Right cardiac atrium (tissue), 5 donors: ENCODE measurements around the gene CEP120. TPM values are rescaled to one million over a fixed set of nuclear protein-coding genes. Genes with fewer than 3 reads are reported as not detected.

Experiments
- ATAC-seq, 2 donors: fragments of 200-7000 bp; cut with Tn5 transposase; one replicate each; pipeline versions ENCODE4 v1.8.0 to v1.9.1; 2020; ENCODE audit warnings: moderate library complexity in 2 of 2, mild to moderate bottlenecking in 1 of 2
- DNase-seq, 3 donors: peaks; one replicate each; pipeline ENCODE4 v3.0.0-alpha.2; 2020
- H3K27ac ChIP-seq: one replicate; pipeline ENCODE4 v1.5.1; 2013; ENCODE audit warnings: mild to moderate bottlenecking, low read length, control low read depth, moderate library complexity
- H3K27me3 ChIP-seq: one replicate; pipeline ENCODE4 v1.6.1; 2013; ENCODE audit not compliant: control insufficient read depth, insufficient read depth
- H3K4me1 ChIP-seq: one replicate; pipeline ENCODE4 v1.6.1; 2013; ENCODE audit warnings: low read length; ENCODE audit not compliant: control insufficient read depth, insufficient read depth
- H3K4me3 ChIP-seq: one replicate; pipeline ENCODE4 v1.5.1; 2013; ENCODE audit warnings: low read length, control low read depth
- H3K9me3 ChIP-seq: one replicate; pipeline ENCODE4 v1.6.1; 2013; ENCODE audit warnings: low read length; ENCODE audit not compliant: control insufficient read depth
- WGBS: extraction: QIAGEN DNeasy Blood & Tissue Kit; methylation state at CpG from one replicate; pipeline ENCODE4 v1.1.7; 2013; 5-methylcytosine and 5-hydroxymethylcytosine counted together
- intact Hi-C, 4 donors: fragments of 100-400 bp; cut with DNase I; formaldehyde crosslinking; loops; one replicate each; pipeline versions ENCODE4 v1.11.0 to v1.14.0; 2022 to 2023
- polyA plus RNA-seq: library from polyadenylated mRNA; stranded (reverse); fragments of 200-250 nt; gene quantifications from one replicate; pipeline ENCODE4 v1.2.3, GENCODE V29; 2013
- total RNA-seq, 4 donors: library from RNA; stranded (reverse); fragmentation: NEBNext Ultra II Directional; extraction: Animal tissue kit (Norgen Biotek cat#: 25700); gene quantifications; one replicate each; pipeline ENCODE4 v1.2.1, GENCODE V29; 2021
- donor health status: healthy with polysubstance abuse.
- donor health status: DM: no; HTN: yes; CAD: no.
- donor health status: DM: no; HTN: no; CAD: no.
- donor health status: DM: no; HTN: yes; CAD: no; lungs with severe emphysema.
- donor health status: DM: yes; HTN: yes; CAD: no.

The CEP120 gene
- total and polyA plus RNA-seq, 5 donors, result 4.7 to 16.1 (median 13.5) TPM

- intact Hi-C loops, result no loop called here
- Histone ChIP-seq H3K4me1 (peaks cover 3% of the 10 kb centered on the region), H3K9me3 (no peaks in the 10 kb centered on the region), H3K4me3 (no peak overlapping the region), H3K27ac (no peak overlapping the region), H3K27me3 (no peaks in the 10 kb centered on the region)
- DNase-seq, result no peak
- ATAC-seq, result no peak
- 59% methylated on average over 4 of the region's 4 CpGs for WGBS
Observed at GRCh38 chr5:123452401-123452800, 29.2 kb upstream of the CEP120 start.

GRCh38 chr5:123451047-123451446 is 27.8 kb upstream of the CEP120 start:
- DNase-seq, result no peak
- Histone ChIP-seq H3K4me1 (peaks cover 3% of the 10 kb centered on the region), H3K9me3 (no peaks in the 10 kb centered on the region), H3K27ac (no peak overlapping the region), H3K27me3 (no peaks in the 10 kb centered on the region), H3K4me3 (no peak overlapping the region)
- intact Hi-C loops, result no loop called here
- no peak for ATAC-seq
- 61% methylated on average over 3 of the region's 3 CpGs for WGBS

GRCh38 chr5:123450640-123451039 is 27.4 kb upstream of the CEP120 start:
- intact Hi-C loops, result no loop called here
- H3K4me1 ChIP-seq, result peaks cover 3% of the 10 kb centered on the region
- H3K27me3 ChIP-seq, result no peaks in the 10 kb centered on the region
- DNase-seq, result no peak
- no peaks in the 10 kb centered on the region for H3K9me3 ChIP-seq
- H3K27ac ChIP-seq, result no peak overlapping the region
- ATAC-seq, result peak in 1 of 2 donors; percentile 25
- no peak overlapping the region for H3K4me3 ChIP-seq

GRCh38 chr5:123450114-123450513 is 26.9 kb upstream of the CEP120 start:
- 41% methylated on average over 1 of the region's 1 CpG for WGBS
- Histone ChIP-seq H3K4me1 (peaks cover 3% of the 10 kb centered on the region), H3K27me3 (no peaks in the 10 kb centered on the region), H3K27ac (no peak overlapping the region), H3K4me3 (no peak overlapping the region), H3K9me3 (no peaks in the 10 kb centered on the region)
- no peak for ATAC-seq
- intact Hi-C loops, result no loop called here
- no peak for DNase-seq

- Histone ChIP-seq H3K27me3 (no peaks in the 10 kb centered on the region), H3K27ac (no peak overlapping the region), H3K9me3 (no peaks in the 10 kb centered on the region), H3K4me1 (peaks cover 3% of the 10 kb centered on the region), H3K4me3 (no peak overlapping the region)
- intact Hi-C loops, result no loop called here
- DNase-seq (no peak), ATAC-seq (no peak)
- WGBS, result 77% methylated on average over 2 of the region's 2 CpGs
Observed at GRCh38 chr5:123449424-123449974, 26.3 kb upstream of the CEP120 start.

GRCh38 chr5:123448743-123449142 is 25.5 kb upstream of the CEP120 start:
- ATAC-seq, result no peak
- Histone ChIP-seq H3K4me3 (no peak overlapping the region), H3K27ac (no peak overlapping the region), H3K9me3 (no peaks in the 10 kb centered on the region), H3K27me3 (no peaks in the 10 kb centered on the region), H3K4me1 (peaks cover 3% of the 10 kb centered on the region)
- intact Hi-C loops, result no loop called here
- 95% methylated on average over 6 of the region's 6 CpGs for whole genome bisulfite sequencing
- no peak for DNase-seq

GRCh38 chr5:123448017-123448617 is 24.9 kb upstream of the CEP120 start:
- no peak for ATAC-seq
- no peak overlapping the region for H3K27ac ChIP-seq
- DNase-seq, result no peak
- H3K4me1 ChIP-seq, result peaks cover 3% of the 10 kb centered on the region
- H3K27me3 ChIP-seq, result no peaks in the 10 kb centered on the region
- intact Hi-C loops, result no loop called here
- 85% methylated on average over 3 of the region's 3 CpGs for WGBS
- H3K4me3 ChIP-seq, result no peak overlapping the region
- H3K9me3 ChIP-seq, result no peaks in the 10 kb centered on the region

GRCh38 chr5:123444016-123444415 is 20.8 kb upstream of the CEP120 start:
- intact Hi-C loops, result no loop called here

GRCh38 chr5:123441408-123441807 is 18.2 kb upstream of the CEP120 start:
- H3K4me1 ChIP-seq, result no peaks in the 10 kb centered on the region
- ATAC-seq (no peak), DNase-seq (no peak)
- H3K27me3 ChIP-seq, result no peaks in the 10 kb centered on the region
- no peak overlapping the region for H3K27ac ChIP-seq
- H3K4me3 ChIP-seq, result no peak overlapping the region
- intact Hi-C loops, result no loop called here
- 98% methylated on average over 1 of the region's 1 CpG for WGBS
- no peaks in the 10 kb centered on the region for H3K9me3 ChIP-seq

More at GRCh38 chr5:123444016-123444415, 20.8 kb upstream of the CEP120 start:
- ATAC-seq (no peak), DNase-seq (no peak)
- H3K4me3 ChIP-seq, result no peak overlapping the region
- no peaks in the 10 kb centered on the region for H3K9me3 ChIP-seq
- H3K27ac ChIP-seq, result no peak overlapping the region
- no peaks in the 10 kb centered on the region for H3K4me1 ChIP-seq
- WGBS, result 64% methylated on average over 3 of the region's 3 CpGs
- H3K27me3 ChIP-seq, result no peaks in the 10 kb centered on the region

GRCh38 chr5:123440456-123441181 is 17.4 kb upstream of the CEP120 start:
- intact Hi-C loops, result no loop called here
- Histone ChIP-seq H3K27ac (no peak overlapping the region), H3K9me3 (no peaks in the 10 kb centered on the region), H3K4me1 (no peaks in the 10 kb centered on the region), H3K27me3 (no peaks in the 10 kb centered on the region), H3K4me3 (no peak overlapping the region)
- 100% methylated on average over 1 of the region's 1 CpG for WGBS
- no peak for ATAC-seq
- no peak for DNase-seq

GRCh38 chr5:123439709-123440108 is 16.5 kb upstream of the CEP120 start:
- intact Hi-C loops, result no loop called here
- no peak overlapping the region for H3K27ac ChIP-seq
- no peaks in the 10 kb centered on the region for H3K9me3 ChIP-seq
- 91% methylated on average over 5 of the region's 5 CpGs for WGBS
- H3K27me3 ChIP-seq, result no peaks in the 10 kb centered on the region
- ATAC-seq (no peak), DNase-seq (no peak)
- no peak overlapping the region for H3K4me3 ChIP-seq
- H3K4me1 ChIP-seq, result no peaks in the 10 kb centered on the region
